H1 (cell line): ENCODE results near the gene NFYA. TPM values are rescaled to one million over a fixed set of nuclear protein-coding genes. Genes with fewer than 3 reads are reported as not detected.

Experiments
- polyA plus RNA-seq, 7 experiments: library from polyadenylated mRNA; depleted of rRNA in 3 of 7; stranded (reverse) in 5 of 7; unstranded in 2 of 7; fragments of >200 nt in 5 of 7; fragments of 200-250 nt in 2 of 7; gene quantifications; 1 replicate in 5 of 7; 2 replicates in 1 of 7; 4 replicates in 1 of 7; pipeline versions ENCODE4 v1.2.1 to v1.2.3, GENCODE V29; 2011 to 2013; ENCODE audit warnings: missing spikeins in 2 of 7, mixed read lengths in 2 of 7
- total RNA-seq: library from RNA; stranded (reverse); fragmentation: NEBNext Ultra II Directional; extraction: Animal tissue kit (Norgen Biotek cat#: 25700); gene quantifications from 2 replicates; pipeline ENCODE4 v1.2.1, GENCODE V29; 2021
- TF ChIP-seq, protein P1 (sequence below), 3 experiments: IDR thresholded peaks; 1 replicate in 2 of 3; 2 replicates in 1 of 3; pipeline versions ENCODE4 v1.5.1 to v1.6.1; 2011; ENCODE audit warnings: low read length in 3 of 3, mild to moderate bottlenecking in 3 of 3, inconsistent platforms in 2 of 3, low read depth in 1 of 3, moderate library complexity in 1 of 3; ENCODE audit not compliant: insufficient read depth in 1 of 3; ENCODE audit errors: control extremely low read depth in 1 of 3

Gene NFYA
- total and polyA plus RNA-seq, 2 of the 8 experiments (the other 6 are each of a cell fraction or from before 2014, with no cell fraction given) = 19.8 to 33.7 TPM

DNA sequence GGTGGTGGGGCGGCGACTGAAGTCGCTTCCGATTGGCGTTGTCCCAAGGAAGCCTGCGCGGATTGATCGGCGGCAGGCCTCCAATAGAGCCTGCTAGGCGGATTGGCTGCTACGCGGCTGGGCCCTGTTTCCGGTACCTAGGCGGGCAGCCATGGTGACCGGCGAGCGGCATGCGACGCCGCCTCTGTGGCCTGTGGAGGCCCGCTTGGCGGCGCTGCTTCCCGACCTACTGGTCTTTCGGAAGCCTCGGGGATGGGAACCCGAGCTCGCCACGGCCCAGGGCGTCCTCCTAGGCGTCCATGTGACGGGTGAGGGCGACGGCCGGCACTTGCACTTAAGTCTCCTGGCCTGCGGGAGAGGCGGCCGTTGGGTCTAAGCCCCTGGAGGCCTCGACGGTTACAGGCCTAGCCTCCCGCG is 28.1 kb downstream of the NFYA start (continued):
- TF ChIP-seq, protein P1, sequence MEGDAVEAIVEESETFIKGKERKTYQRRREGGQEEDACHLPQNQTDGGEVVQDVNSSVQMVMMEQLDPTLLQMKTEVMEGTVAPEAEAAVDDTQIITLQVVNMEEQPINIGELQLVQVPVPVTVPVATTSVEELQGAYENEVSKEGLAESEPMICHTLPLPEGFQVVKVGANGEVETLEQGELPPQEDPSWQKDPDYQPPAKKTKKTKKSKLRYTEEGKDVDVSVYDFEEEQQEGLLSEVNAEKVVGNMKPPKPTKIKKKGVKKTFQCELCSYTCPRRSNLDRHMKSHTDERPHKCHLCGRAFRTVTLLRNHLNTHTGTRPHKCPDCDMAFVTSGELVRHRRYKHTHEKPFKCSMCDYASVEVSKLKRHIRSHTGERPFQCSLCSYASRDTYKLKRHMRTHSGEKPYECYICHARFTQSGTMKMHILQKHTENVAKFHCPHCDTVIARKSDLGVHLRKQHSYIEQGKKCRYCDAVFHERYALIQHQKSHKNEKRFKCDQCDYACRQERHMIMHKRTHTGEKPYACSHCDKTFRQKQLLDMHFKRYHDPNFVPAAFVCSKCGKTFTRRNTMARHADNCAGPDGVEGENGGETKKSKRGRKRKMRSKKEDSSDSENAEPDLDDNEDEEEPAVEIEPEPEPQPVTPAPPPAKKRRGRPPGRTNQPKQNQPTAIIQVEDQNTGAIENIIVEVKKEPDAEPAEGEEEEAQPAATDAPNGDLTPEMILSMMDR (IDR thresholded peaks at IDR 0.05; ENCODE audit: control extremely low read depth in 1 of 3, insufficient read depth in 1 of 3, low read depth in 1 of 3, low read length in 3 of 3) = peak; percentile 78 to 91 (median 78)
- TF ChIP-seq, all 59 proteins: peak for 22
